Measurements from ENCODE around the gene KAT5.

KAT5 gene

GRCh38 chr11:65714433-65714832, 2.4 kb downstream of the KAT5 start:
- no peaks in the 10 kb centered on the region for H4K20me1 ChIP-seq (ENCODE audit: insufficient read depth, low read length)
- no peak for TF ChIP-seq EZH2phosphoT487 (IDR thresholded peaks at IDR 0.05; ENCODE audit: low read depth)
- no peak for TF ChIP-seq CTCF (IDR thresholded peaks at IDR 0.05; ENCODE audit: low read depth, low read length)
- H3K4me2 ChIP-seq (ENCODE audit: low read length) = no peak overlapping the region
- no peak overlapping the region for H2AFZ ChIP-seq (ENCODE audit: low read depth, low read length)
- peaks cover 16% of the 10 kb centered on the region for H3K4me1 ChIP-seq (ENCODE audit: low read length)
- no peak overlapping the region for H3K27ac ChIP-seq (ENCODE audit: low read length)
- H3K9ac ChIP-seq (ENCODE audit: low read length) = no peak overlapping the region
- H3K79me2 ChIP-seq (ENCODE audit: low read length) = peaks cover 29% of the 10 kb centered on the region
- H3K27me3 ChIP-seq (ENCODE audit: low read depth, low read length) = no peaks in the 10 kb centered on the region
- H3K9me3 ChIP-seq (ENCODE audit: insufficient read depth, low read length) = no peaks in the 10 kb centered on the region
- H3K36me3 ChIP-seq (replicated peaks; ENCODE audit: low read depth, low read length) = peaks cover 56% of the 10 kb centered on the region
- H3K4me3 ChIP-seq (ENCODE audit: low read length) = no peak overlapping the region

DNA sequence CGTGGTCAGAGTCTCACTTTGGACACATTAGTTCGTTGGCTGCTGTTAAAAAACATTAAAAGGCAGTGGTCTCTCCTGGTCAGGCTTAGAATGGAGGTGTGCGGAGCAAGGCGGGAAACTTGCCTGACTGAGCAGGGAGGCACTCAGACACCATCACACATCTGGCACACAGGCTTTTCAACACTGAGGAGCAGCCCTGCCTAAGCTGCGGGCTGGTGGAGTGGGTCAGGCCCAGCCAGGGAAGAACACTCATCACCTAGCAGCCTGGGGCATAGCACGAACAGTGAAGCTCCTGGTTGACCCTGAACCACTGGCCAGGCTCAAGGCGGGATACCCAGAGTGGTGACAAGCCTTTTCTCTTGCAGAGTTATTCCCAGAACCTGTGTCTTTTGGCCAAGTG, 4.2 kb downstream of the KAT5 start:
- TF ChIP-seq CTCF (IDR thresholded peaks at IDR 0.05; ENCODE audit: low read depth, low read length) (no peak), EZH2phosphoT487 (IDR thresholded peaks at IDR 0.05; ENCODE audit: low read depth) (no peak)
- Histone ChIP-seq H3K27me3 (ENCODE audit: low read depth, low read length) (no peaks in the 10 kb centered on the region), H3K79me2 (ENCODE audit: low read length) (peaks cover 39% of the 10 kb centered on the region), H3K9ac (ENCODE audit: low read length) (no peak overlapping the region), H3K4me1 (ENCODE audit: low read length) (peaks cover 13% of the 10 kb centered on the region), H2AFZ (ENCODE audit: low read depth, low read length) (no peak overlapping the region), H3K4me3 (ENCODE audit: low read length) (no peak overlapping the region), H3K36me3 (replicated peaks; ENCODE audit: low read depth, low read length) (peaks cover 58% of the 10 kb centered on the region), H3K9me3 (ENCODE audit: insufficient read depth, low read length) (no peaks in the 10 kb centered on the region), H4K20me1 (ENCODE audit: insufficient read depth, low read length) (no peaks in the 10 kb centered on the region), H3K27ac (ENCODE audit: low read length) (no peak overlapping the region), H3K4me2 (ENCODE audit: low read length) (no peak overlapping the region)

DNA sequence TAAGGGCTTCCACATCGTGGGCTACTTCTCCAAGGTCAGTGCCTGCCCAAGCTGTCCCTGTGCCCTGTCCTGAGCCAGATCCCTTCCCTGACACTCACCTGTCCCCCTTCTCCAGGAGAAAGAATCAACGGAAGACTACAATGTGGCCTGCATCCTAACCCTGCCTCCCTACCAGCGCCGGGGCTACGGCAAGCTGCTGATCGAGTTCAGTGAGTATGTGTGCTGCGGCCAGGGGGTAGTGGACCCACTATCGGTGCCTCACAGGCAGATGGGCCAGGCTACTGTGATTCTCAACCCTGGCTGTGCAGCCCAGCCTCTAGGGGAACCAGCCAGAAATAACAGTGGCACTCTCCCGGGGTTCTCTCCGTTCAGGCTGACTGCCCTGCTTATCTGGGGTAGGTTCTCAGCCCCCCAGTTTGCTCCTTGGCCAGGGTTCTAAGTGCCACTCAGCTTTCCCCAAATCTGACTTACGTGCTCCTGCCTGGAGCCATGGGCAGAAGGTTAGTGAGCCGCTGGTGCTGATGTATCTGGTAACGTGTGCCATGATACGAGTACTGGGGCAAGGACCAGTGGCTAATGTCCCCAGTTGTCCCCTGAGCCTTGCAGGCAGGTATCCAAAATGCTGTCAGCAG, 4.8 kb downstream of the KAT5 start:
- Histone ChIP-seq H3K4me1 (ENCODE audit: low read length) (peaks cover 13% of the 10 kb centered on the region), H3K4me3 (ENCODE audit: low read length) (no peak overlapping the region), H3K4me2 (ENCODE audit: low read length) (no peak overlapping the region), H3K27me3 (ENCODE audit: low read depth, low read length) (no peaks in the 10 kb centered on the region), H3K9me3 (ENCODE audit: insufficient read depth, low read length) (no peaks in the 10 kb centered on the region), H3K27ac (ENCODE audit: low read length) (no peak overlapping the region), H3K9ac (ENCODE audit: low read length) (no peak overlapping the region), H3K79me2 (ENCODE audit: low read length) (peaks cover 39% of the 10 kb centered on the region), H2AFZ (ENCODE audit: low read depth, low read length) (no peak overlapping the region), H4K20me1 (ENCODE audit: insufficient read depth, low read length) (no peaks in the 10 kb centered on the region), H3K36me3 (replicated peaks; ENCODE audit: low read depth, low read length) (peaks cover 58% of the 10 kb centered on the region)
- TF ChIP-seq EZH2phosphoT487 (IDR thresholded peaks at IDR 0.05; ENCODE audit: low read depth) = no peak
- TF ChIP-seq CTCF (IDR thresholded peaks at IDR 0.05; ENCODE audit: low read depth, low read length) = no peak

DNA sequence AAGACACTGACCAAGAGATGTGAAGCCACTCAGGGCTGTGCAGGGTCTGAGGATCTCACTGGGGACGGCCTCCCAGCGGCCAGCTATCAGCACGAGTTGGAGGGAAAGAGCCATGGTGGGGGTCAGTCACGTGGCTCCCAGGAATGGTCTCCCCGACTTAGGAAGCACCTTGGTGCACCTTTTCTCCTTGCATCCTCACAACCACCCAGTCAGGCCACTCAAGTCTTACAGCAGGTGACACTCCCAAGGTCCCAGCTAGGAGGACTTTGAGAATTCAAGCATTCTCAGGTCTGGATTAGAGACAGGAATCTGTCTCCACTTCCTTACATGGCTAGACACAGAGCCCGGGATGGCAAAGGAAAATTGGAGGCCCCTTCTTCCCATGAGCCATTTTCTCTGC, 5.9 kb downstream of the KAT5 start:
- no peaks in the 10 kb centered on the region for H3K9me3 ChIP-seq (ENCODE audit: insufficient read depth, low read length)
- H2AFZ ChIP-seq (ENCODE audit: low read depth, low read length) = no peak overlapping the region
- peaks cover 34% of the 10 kb centered on the region for H3K79me2 ChIP-seq (ENCODE audit: low read length)
- no peak overlapping the region for H3K9ac ChIP-seq (ENCODE audit: low read length)
- TF ChIP-seq CTCF (IDR thresholded peaks at IDR 0.05; ENCODE audit: low read depth, low read length) (no peak), EZH2phosphoT487 (IDR thresholded peaks at IDR 0.05; ENCODE audit: low read depth) (no peak)
- no peaks in the 10 kb centered on the region for H4K20me1 ChIP-seq (ENCODE audit: insufficient read depth, low read length)
- H3K4me2 ChIP-seq (ENCODE audit: low read length) = no peak overlapping the region
- H3K27me3 ChIP-seq (ENCODE audit: low read depth, low read length) = no peaks in the 10 kb centered on the region
- no peak overlapping the region for H3K27ac ChIP-seq (ENCODE audit: low read length)
- peaks cover 58% of the 10 kb centered on the region for H3K36me3 ChIP-seq (replicated peaks; ENCODE audit: low read depth, low read length)
- no peak overlapping the region for H3K4me3 ChIP-seq (ENCODE audit: low read length)
- peaks cover 10% of the 10 kb centered on the region for H3K4me1 ChIP-seq (ENCODE audit: low read length)
